Neural cell (in vitro differentiated cells): ENCODE results near the gene CDH4. TPM values are rescaled to one million over a fixed set of nuclear protein-coding genes. Genes with fewer than 3 reads are reported as not detected.

Source experiments
- H2AFZ ChIP-seq: fragments of 200-600, 300-800 bp; sonication (generic), shearing (Covaris generic); 2 replicates; pipeline ENCODE4 v1.6.0; 2014; ENCODE audit warnings: low read depth, mild to moderate bottlenecking, antibody characterized with exemption, low read length, moderate library complexity
- H3F3A ChIP-seq: fragments of 200-600 bp; shearing (Covaris generic); 2 replicates; pipeline ENCODE4 v1.6.1; 2016; ENCODE audit warnings: mild to moderate bottlenecking, moderate library complexity, mixed read lengths, antibody characterized with exemption, low read length; ENCODE audit not compliant: insufficient read depth, poor library complexity, severe bottlenecking
- H3K27ac ChIP-seq: fragments of 200-600, 300-800 bp; sonication (generic), shearing (Covaris generic); 2 replicates; pipeline ENCODE4 v1.5.1; 2014; ENCODE audit warnings: mild to moderate bottlenecking, low read length, moderate library complexity
- H3K27me3 ChIP-seq: fragments of 300-800, 200-600 bp; sonication (generic), shearing (Covaris generic); 2 replicates; pipeline ENCODE4 v1.6.0; 2014; ENCODE audit warnings: mild to moderate bottlenecking, low read depth, low read length, moderate library complexity; ENCODE audit not compliant: insufficient read depth
- H3K36me3 ChIP-seq: fragments of 300-800, 200-600 bp; sonication (generic), shearing (Covaris generic); 2 replicates; pipeline ENCODE4 v1.5.1; 2014; ENCODE audit warnings: mild to moderate bottlenecking, antibody characterized with exemption, low read length, moderate library complexity; ENCODE audit not compliant: insufficient read depth
- H3K4me2 ChIP-seq: fragments of 300-800, 200-600 bp; sonication (generic), shearing (Covaris generic); 2 replicates; pipeline ENCODE4 v1.6.0; 2014; ENCODE audit warnings: mild to moderate bottlenecking, low read length
- H3K4me3 ChIP-seq: fragments of 300-800, 200-600 bp; sonication (generic), shearing (Covaris generic); 2 replicates; pipeline ENCODE4 v1.5.1; 2014; ENCODE audit warnings: mild to moderate bottlenecking, low read length, moderate library complexity
- H3K79me2 ChIP-seq: fragments of 200-600 bp; shearing (Covaris generic); replicated peaks from 2 replicates; pipeline ENCODE4 v1.6.0; 2014; ENCODE audit warnings: mild to moderate bottlenecking, low read length, moderate library complexity; ENCODE audit not compliant: insufficient read depth
- H3K9ac ChIP-seq: fragments of 300-800, 200-600 bp; sonication (generic), shearing (Covaris generic); 2 replicates; pipeline ENCODE4 v1.6.1; 2016; ENCODE audit warnings: mild to moderate bottlenecking, low read length, mixed read lengths
- H3K9me2 ChIP-seq: fragments of 200-600 bp; shearing (Covaris generic); 2 replicates; pipeline ENCODE4 v1.6.1; 2016; ENCODE audit warnings: mild to moderate bottlenecking, low read length, mixed read lengths; ENCODE audit not compliant: insufficient read depth
- H3K9me3 ChIP-seq: fragments of 200-600, 300-800 bp; sonication (generic), shearing (Covaris generic); 2 replicates; pipeline ENCODE4 v1.6.1; 2016; ENCODE audit warnings: mild to moderate bottlenecking, mixed run types, low read length, moderate library complexity, mixed read lengths
- H4K20me1 ChIP-seq: fragments of 200-600 bp; shearing (Covaris generic); 2 replicates; pipeline ENCODE4 v1.6.1; 2016; ENCODE audit warnings: mild to moderate bottlenecking, mixed run types; ENCODE audit not compliant: insufficient read depth
- CTCF ChIP-seq: fragments of 450-650 bp; IDR thresholded peaks from 2 replicates; pipeline ENCODE4 v1.5.1; 2014; ENCODE audit warnings: antibody characterized with exemption, mild to moderate bottlenecking, moderate library complexity; ENCODE audit not compliant: poor library complexity, severe bottlenecking
- EP300 ChIP-seq: fragments of 450-650 bp; conservative IDR thresholded peaks from 2 replicates; pipeline ENCODE4 v1.6.1; 2014; ENCODE audit warnings: antibody characterized with exemption, mild to moderate bottlenecking, moderate library complexity; ENCODE audit not compliant: poor library complexity, severe bottlenecking
- EZH2 ChIP-seq: fragments of 200-600, 300-800 bp; shearing (Covaris generic), sonication (generic); IDR thresholded peaks from 2 replicates; pipeline ENCODE4 v1.6.1; 2014; ENCODE audit warnings: antibody characterized with exemption, low read length, borderline replicate concordance, mild to moderate bottlenecking; ENCODE audit not compliant: insufficient read depth, poor library complexity, severe bottlenecking
- MXI1 ChIP-seq: fragments of 450-650 bp; conservative IDR thresholded peaks from 2 replicates; pipeline ENCODE4 v1.6.1; 2014; ENCODE audit warnings: antibody characterized with exemption, mild to moderate bottlenecking; ENCODE audit not compliant: poor library complexity, severe bottlenecking
- POLR2AphosphoS5 ChIP-seq: IDR thresholded peaks from 2 replicates; pipeline ENCODE4 v1.6.1; 2012
- RAD21 ChIP-seq: fragments of 450-650 bp; conservative IDR thresholded peaks from 2 replicates; pipeline ENCODE4 v1.6.1; 2014; ENCODE audit warnings: antibody characterized with exemption, mild to moderate bottlenecking, moderate library complexity
- REST ChIP-seq: IDR thresholded peaks from 2 replicates; pipeline ENCODE4 v1.6.1; 2012; ENCODE audit warnings: borderline replicate concordance
- SMC3 ChIP-seq: fragments of 450-650 bp; conservative IDR thresholded peaks from 2 replicates; pipeline ENCODE4 v1.6.1; 2014; ENCODE audit warnings: antibody characterized with exemption, mild to moderate bottlenecking, moderate library complexity; ENCODE audit not compliant: poor library complexity
- TAF1 ChIP-seq: IDR thresholded peaks from 2 replicates; pipeline ENCODE4 v1.6.1; 2012; ENCODE audit warnings: low read depth
- polyA plus RNA-seq: library from polyadenylated mRNA; depleted of rRNA; stranded (reverse); fragments of >200 nt; gene quantifications from 2 replicates; pipeline ENCODE4 v1.2.3, GENCODE V29; 2014

Gene CDH4
- polyA plus RNA-seq, 1 donor from 2014 or later: 24.6 TPM

- TF ChIP-seq CTCF (no peak), RAD21 (no peak), SMC3 (no peak)
Observed at GRCh38 chr20:61878478-61879302, 626.6 kb downstream of the CDH4 start (continued).

- Histone ChIP-seq H3K79me2 (no peaks in the 10 kb centered on the region), H2AFZ (no peak overlapping the region), H3K36me3 (no peaks in the 10 kb centered on the region), H3K9me3 (no peaks in the 10 kb centered on the region), H3F3A (no peaks in the 10 kb centered on the region), H3K4me3 (no peak overlapping the region), H3K9me2 (no peaks in the 10 kb centered on the region), H3K4me2 (no peak overlapping the region), H3K27me3 (no peaks in the 10 kb centered on the region), H3K9ac (no peak overlapping the region), H4K20me1 (no peaks in the 10 kb centered on the region), H3K27ac (no peak overlapping the region)
- no peak for TF ChIP-seq SMC3
- TF ChIP-seq MXI1: no peak
- no peak for TF ChIP-seq CTCF
- TF ChIP-seq REST: no peak
- no peak for TF ChIP-seq EP300
- no peak for TF ChIP-seq TAF1
- TF ChIP-seq EZH2: no peak
- no peak for TF ChIP-seq POLR2AphosphoS5
- TF ChIP-seq RAD21: no peak
Observed at GRCh38 chr20:61879303-61879620, 627.2 kb downstream of the CDH4 start.
